Myocyte (in vitro differentiated cells): Measurements from ENCODE around the gene CREB3L1. TPM values are rescaled to one million over a fixed set of nuclear protein-coding genes. Genes with fewer than 3 reads are reported as not detected.
"Not testable (repeated sequence)": the region's sequence is repeated elsewhere in the genome, so short reads cannot be mapped to it uniquely, and the experiment has no call there.

Source experiments
- DNase-seq: peaks from one replicate; pipeline ENCODE4 v3.0.0-alpha.2; 2012; ENCODE audit warnings: low read depth
- total RNA-seq: library from RNA; depleted of rRNA; stranded (reverse); fragments of >200 nt; gene quantifications from 2 replicates; pipeline ENCODE4 v1.2.3, GENCODE V29; 2014

The CREB3L1 gene
- total RNA-seq, 1 donor from 2014 or later: 23.6 TPM

DNA sequence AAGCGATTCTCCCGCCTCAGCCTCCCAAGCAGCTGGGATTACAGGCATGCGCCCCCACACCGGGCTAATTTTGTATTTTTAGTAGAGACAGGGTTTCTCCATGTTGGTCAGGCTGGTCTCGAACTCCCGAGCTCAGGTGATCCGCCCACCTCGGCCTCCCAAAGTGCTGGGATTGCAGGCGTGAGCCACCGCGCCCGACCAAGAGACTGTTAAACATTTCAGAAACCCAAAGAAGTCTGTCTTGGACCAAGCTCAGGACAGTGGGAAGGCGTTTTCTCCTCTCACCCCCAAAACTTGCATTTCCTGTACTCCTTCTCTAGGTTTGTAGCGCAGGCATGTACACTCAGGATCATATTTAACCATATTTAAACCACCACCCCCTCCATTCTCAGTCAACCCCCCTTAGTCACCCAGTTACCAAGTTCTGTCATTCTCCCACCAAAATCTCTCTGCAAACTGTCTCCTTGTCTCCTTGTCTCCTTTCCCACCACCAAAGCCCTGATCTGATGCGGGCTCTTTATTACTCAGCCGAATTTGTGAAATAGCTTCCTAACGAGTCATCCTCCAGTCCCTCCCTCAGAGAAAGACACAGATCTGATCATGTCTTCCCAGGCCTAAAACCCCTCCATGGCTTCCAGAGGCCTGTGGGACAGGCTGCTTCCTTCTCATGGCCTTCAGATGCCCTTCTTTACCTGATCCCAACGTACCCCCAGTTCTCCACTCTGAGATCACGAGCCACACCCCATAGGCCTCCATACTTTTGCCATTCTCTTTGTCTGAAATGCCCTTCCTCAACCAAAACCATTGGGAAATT is 29.0 kb upstream of the CREB3L1 start:
- DNase-seq: peak; percentile 94

DNA sequence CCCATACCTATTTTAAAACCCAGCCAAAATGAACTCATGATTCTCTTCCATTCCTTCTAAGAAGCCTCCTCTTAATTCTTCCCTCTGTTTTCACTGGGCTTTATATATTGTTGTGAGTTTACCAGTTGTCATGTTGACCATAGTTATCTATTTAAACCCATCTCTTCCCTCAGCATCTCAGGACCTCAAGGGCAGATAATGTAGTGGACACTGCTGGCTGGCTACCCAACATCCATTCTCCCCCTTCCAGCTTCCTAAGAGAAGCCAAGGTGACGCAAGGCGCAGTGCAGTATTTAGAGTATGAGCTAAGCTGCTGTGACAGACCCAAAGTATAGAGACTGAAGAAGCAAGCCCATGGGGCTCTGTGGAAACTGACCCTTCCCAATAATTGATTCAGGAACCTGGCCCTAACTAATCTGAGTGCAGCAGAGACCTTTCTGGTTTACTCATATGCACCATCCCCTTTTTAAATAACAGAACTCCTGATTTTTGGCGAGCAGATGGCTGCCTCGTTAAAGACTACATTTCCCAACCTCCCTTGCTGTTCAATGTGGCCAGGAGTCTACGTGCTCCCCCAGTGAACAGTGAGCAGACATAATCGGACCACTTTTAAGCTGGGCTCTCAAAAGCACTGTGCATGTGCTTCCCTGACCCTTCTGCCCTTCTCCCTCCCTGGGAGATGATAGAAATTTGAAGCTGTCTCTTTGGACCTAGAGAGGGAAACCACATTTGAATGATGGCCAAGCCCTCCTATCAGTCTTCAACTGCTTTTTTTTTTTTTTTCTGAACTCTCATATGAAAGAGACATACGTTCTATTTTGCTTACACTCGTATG is 28.1 kb upstream of the CREB3L1 start:
- DNase-seq: peak; percentile 78

DNA sequence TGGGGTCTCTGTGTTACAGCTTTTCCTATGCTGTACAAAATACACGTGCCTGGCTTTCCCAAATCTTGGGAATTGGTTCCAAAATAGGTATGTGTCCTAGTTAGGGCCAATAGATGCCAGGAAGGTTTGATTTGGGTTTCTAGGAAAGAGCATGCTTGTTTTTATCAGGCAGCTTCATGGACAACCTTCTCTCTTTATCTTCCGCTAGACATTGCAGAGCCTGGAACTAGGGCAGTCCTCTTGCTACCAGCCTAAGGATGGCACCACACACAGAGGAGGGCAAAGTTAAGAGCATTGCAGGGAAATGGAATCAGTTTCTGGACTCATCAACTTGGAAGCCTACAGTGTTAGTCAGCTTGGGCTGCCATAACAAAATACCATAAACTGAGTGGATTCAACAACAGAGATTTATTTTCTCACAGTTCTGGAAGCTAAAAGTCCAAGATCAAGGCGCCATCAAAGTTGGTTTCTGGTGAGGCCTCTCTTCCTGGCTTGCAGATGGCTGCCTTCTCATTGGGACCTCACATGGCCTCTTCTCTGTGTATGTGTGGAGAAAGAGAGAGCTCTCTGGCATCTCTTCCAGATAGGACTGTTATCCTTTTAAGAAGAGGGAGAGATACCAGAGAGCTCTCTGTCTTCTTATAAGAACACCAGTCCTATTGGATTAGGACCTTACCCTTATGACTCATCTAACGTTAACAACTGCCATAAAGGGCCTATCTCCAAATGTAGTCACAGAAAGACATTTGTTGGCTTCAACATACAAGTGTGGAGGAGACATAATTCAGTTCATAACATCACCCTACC is 27.3 kb upstream of the CREB3L1 start:
- peak; percentile 11 for DNase-seq

DNA sequence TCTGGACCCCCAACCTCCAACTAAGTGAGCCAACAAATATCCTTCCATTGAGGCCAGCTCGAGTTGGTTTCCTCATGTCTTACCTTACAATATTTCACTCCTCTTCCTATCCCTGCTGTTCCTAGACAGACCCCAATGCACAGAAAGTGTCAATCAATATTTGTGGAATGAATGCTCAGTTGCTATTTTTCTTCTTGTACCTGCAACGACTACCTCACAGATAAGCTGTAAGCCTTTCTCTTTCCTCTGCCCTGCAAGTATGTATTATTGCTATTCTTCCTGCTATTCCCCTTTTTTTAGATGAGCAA is 26.8 kb upstream of the CREB3L1 start:
- no peak for DNase-seq

DNA sequence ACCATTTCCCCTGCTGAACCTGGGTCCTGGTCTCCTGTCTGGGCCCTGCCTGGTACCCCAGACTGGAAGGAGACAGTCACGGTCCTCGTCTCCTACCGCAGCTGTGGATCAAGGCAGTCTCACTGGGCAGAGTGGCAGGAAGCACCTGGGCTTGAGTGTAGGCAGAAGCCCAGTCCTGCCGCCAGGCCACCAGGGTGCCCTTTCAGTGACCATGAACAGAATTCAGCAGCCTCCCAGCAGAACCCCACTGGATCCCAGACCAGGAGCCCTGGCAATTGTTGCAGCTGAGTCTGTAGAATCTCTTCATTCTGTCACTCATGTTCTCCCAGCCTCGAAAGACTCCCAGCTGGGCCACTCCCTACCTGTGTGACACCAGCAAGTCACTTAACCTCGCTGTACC is 25.5 kb upstream of the CREB3L1 start:
- DNase-seq: no peak

DNA sequence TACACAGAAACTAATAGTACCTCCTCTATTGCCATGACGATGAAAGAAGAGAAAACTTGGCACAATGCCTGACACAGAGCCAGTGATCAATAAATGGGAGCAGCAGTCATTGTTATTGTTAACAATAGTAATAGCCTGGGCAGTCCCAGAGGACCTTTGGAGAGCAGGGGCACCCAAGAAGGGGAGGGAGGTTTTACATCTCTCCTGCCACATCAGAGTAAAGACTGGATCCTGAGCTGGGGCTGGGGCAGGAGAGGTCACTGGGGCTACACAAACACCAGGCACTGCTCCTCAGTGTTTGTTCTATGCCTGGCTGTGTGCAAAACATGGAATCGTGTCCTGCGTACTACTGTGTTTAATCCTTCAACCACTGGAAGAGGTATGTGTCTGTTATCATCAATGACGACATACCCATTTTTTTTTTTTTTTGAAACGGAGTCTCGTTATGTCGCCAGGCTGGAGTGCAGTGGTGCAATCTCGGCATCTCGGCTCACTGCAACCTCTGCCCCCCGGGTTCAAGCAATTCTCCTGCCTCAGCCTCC is 25.0 kb upstream of the CREB3L1 start:
- DNase-seq: no peak

DNA sequence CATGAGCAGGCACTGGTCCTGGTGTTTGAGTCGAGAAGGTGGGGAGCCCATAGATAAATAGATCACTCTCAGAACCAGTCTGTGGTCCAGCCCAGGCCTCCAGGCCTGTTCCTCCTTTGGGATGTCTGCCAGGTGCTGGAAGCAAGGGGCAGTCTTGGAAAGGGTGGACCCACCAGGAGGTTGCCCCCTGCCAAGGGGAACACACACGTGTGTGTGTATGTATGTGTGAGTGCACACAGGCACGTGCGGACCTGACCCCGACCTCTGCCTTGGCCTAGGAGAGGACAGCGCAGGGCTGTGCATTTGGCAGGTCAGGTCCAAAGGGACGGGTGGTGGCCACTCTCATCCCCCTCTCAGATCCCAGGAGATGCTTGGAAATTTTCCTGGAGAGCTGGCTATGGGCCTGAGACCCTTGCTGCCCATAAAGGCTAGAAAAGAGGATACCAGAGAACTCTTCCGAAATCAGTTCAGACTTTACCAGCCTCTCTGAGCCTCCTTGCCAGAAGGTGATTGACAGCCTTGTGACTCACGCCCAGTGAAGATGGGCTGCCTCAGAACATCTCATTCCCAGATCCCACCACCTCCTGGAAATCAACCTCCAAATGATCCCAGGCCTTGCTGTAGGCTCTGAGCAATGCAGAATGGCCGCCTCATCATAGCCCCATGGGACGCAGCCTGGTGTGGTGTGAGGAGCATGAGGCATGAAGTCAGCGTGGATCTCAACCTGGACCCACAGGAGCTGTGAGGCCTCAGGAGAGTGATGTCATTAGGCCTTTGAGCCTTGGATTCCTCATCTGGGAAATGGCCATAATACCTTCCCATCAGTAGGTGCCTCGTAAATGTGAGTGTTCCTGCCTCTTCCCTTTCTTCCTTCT is 24.0 kb upstream of the CREB3L1 start:
- DNase-seq: no peak

DNA sequence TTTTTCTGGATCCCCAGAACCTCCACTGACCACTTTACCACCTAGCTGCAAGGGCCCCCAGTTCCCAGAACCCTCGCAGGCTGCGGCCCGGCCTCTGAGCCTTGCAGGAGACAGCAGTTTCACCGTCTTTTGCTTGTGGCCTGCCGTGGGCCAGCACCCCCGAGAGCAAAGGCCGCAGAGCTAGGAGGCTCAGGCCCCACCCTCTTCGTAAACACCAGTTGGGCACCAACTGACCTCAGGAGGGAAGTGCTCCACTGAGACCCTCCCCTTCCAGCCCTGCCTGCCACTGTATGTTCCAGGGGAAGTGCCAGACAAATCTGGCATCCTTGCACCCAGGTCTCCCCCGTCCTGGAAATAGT is 23.4 kb upstream of the CREB3L1 start:
- no peak for DNase-seq

DNA sequence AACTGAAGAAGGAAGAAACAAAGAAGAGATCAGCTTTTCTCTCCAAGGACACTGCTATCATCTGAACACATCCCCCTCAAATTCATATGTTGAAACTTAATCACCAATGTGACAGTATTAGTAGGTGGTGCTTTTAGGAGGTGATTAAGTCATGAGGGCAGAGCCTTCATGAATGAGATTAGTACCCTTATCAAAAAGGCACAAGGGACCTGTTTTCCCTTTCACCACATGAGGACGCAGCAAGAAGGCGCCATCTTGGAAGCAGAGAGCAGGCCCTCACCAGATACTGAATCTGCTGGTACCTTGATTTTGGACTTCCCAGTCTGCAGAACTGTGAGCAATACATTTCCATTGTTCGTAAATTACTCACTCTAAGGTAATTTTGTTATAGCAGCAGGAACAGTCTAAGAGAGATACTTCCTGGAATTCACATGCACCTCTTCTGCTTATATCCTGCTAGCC is 20.9 kb upstream of the CREB3L1 start:
- DNase-seq: no peak

DNA sequence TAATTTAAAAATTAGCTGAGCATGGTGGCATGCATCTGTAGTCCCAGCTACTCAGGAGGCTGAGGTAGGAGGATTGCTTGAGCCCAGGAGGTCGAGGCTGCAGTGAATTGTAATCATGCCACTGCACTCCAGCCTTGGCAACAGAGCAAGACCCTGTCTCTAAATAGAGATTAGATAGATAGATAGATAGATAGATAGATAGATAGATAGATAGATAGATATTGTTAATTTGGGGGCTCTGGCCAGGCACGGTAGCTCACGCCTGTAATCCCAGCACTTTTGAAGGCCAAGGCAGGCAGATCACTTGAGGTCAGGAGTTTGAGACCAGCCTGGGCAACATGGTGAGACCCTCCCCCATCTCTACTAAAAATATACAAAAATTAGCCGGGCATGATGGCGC is 18.1 kb upstream of the CREB3L1 start:
- DNase-seq: not testable (repeated sequence)

DNA sequence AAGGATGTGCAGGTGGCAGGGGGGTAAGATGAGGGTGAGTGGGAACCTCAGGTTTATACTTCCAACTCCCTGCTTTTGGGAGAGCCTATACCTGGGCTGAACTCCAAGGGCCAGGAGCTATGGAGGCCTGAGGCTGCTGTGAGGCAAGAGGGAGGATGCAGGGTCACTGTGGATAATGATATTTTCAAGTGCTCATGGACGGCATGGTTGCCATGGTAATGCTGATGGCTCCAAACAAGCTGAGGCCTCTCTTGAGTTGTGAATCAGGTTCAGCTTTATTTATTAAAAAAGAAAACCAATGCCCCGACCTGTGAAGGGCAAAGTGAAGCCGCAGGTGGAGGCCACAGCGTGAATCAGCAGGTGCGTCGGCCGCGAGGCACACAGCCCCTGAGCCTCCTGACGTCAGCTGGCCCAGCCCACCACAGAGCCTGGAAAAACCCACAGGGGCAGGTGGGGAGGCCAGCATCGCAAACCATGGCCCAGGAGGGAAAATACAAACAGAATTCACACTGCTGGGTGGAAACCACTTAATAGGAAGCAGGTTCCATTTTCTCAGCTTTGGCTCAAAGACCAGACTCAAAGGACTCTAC is 17.4 kb upstream of the CREB3L1 start:
- no peak for DNase-seq

DNA sequence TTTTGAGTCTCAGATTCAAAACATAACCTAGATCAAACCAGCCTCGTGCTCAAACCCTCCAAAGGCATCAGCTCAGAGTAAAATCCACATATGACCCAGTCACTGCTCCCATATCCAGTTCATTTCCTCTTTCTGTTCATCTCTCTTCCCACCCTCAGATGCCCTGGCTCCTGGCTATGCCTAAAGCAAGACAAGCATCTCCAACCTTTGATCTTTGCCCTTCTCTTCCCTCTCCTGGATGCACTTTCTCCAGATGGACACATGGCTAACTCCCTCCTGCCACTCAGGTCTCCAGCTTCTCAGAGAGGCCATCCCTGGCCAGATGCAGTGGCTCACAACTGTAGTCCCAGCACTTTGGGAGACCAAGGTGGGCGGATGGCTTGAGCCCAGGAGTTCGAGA is 14.3 kb upstream of the CREB3L1 start:
- no peak for DNase-seq

DNA sequence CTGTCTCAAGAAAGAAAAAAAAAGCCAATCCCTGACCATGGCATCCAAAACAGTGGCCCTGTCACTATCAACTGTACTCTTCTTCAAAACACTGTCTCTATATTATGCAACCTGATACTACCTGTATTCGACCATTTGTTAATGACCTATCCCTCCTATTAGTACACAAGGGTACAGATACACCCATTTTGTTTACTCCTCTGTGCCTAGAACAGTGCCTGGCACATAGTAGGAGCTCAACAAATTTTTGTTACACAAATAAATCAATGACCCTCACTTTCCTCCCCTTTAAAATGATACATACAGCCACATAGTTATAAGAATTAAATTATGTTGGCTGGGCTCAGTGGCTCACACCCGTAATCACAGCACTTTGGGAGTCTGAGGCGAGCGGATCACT is 13.4 kb upstream of the CREB3L1 start:
- no peak for DNase-seq

DNA sequence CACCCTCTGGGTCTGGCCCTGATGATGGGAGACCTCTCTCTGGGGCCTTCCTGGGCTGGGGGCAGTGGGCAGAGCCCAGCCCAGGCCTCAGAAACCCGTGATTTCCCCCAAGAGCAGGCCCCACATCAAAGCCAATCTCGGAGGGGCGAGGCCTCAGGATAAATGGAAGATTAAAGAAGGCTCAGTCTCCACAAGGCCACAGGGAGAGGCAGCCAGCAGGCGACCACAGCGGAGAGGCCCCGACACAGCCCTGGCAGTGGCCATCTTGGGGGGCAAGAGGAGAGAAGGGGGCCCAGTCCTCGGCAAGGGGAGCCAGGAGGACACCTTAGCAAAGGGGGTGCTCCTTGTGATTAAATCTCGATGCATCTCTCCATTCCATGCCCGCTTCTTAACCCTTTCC is 12.5 kb upstream of the CREB3L1 start:
- DNase-seq: no peak

DNA sequence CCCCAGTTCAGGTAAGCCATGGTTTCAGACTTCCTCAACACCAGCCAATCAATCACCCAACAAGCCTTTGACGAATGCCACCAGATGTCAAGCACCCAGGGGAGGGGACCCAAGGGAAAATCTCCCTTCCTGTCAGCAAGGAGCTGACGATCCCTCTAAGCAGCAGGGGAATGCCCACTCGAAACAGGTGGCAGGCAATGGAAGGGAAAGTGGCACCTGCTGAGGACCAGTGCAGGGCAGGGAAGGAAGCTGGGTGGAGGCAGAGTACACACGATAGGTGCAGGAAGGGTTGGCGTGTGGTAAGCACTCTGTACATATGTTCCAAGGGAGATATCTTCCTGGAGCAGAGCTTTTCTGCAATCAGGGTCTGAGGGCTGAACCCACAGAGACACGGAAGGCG is 11.7 kb upstream of the CREB3L1 start:
- DNase-seq: no peak

DNA sequence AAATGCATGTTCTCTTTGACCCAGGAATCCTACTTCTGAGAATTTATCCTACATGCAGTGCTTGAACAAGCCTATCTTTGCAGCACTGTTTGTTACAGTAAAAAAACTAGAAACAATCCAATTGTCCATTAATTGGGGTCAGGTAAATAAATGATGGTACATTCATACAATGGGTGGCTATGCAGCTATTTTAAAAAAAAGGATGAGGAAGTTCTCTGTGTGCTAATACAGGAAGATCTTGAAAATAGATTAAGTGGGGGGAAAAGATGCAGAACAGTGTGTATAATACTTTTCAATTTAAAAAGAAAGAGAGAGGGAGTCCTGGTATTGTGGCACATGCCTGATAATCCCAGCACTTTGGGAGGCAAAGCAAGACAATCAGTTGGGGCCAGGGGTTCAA is 9.5 kb upstream of the CREB3L1 start:
- DNase-seq: no peak

DNA sequence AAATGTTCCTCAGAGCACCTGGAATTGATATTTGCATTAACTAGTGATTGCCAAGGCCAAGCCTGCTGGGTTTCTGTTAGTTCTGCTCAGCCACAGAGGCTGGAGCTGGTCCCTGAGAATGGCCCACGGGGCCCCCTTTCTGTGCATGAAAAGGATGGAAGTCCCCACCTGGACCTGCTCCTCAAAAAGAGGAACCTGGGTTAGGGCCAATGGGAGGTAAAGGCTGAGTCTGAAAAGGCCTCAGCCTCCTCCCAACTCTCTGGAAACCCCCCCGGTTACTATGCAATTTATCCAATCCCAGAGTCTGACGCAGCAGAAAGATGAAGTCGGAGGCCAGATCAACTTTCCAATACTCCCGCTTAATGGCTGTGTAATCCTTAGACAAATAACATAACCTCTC is 6.8 kb upstream of the CREB3L1 start:
- DNase-seq: no peak

DNA sequence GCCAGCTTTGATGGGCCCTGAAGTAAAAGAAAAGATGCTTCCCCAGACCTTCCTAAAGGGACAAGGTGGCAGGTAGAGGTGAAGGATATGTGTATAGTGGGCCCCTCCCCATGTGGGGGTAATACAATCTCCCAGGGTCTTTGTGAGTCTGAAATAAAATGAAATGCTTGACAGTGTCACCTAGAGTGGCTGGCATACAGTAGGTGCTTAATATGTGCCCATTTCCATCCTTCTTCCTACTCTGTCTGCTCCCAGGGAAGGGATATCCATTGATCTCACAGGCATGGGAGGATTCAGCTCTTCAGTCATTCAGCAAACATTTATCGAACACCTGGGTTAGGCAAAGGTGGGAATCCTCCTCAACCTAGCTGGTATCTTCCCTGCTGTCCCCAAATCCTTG is 6.1 kb upstream of the CREB3L1 start:
- DNase-seq: no peak

DNA sequence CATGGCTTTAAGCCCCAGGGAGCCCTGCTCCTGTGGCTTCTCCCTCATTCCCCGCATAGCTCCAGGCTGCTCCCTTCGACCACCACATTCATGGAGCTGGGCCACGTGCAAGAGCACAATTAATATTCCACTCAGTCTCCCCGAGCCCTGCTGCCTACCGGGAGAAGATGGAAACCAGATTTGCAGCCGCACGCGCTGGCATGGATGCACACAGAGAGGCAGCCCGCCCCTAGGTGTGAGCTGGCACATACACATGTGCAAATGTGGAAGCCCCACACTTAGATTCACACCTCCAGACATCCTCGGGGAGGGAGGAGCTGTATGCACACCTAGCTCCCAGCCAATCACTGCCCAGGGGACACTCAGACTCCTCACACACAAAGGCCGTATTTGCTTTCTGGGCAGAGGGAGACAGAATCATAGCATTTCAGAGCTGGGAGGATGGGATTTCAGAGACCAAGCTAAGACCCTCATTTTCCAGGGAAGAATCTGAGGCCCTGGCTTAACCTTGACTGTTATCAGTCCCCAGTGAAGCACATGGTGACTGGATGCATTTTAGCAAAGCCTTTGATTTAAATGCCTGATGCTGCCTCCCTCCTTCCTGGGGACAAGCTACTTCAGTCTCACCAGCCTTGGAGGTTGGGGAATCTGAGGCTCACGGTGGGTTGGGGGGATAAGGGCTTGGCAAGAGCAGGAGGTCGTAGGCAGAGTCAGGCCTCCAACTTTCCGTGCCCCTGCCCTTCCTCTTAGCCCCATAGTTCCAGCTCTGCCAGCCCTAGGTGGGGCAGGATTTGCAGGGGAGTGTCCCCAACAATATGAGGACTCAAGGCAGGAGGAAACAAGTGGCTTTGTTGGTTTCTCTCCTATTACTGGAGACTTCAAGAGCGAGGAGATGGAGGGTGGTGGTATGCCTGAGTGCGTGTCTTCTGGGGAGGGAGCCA is 5.3 kb upstream of the CREB3L1 start:
- DNase-seq: peak; percentile 90
